ENCODE data around the gene CROT.
"Not testable (repeated sequence)": the region's sequence is repeated elsewhere in the genome, so short reads cannot be mapped to it uniquely, and the experiment has no call there.

CROT gene

GRCh38 chr7:87345166-87345927 lies at the start of gene CROT:
Gene CROT (plus strand): TSS chr7:87345664. CDS start chr7:87349069, 3,405 bp downstream.
- Histone ChIP-seq H3K27ac (peak within 1 kb of the TSS; percentile 68), H3K4me2 (peak within 1 kb of the TSS; percentile 86), H4K20me1 (no peaks in the 10 kb centered on the region), H3K4me1 (peaks cover 20% of the 10 kb centered on the region), H3K36me3 (peaks cover 30% of the 10 kb centered on the region), H3K9me3 (peaks cover 3% of the 10 kb centered on the region; the same call in 1 of the 2 replicates), H3K9ac (peak within 1 kb of the TSS; percentile 77), H3K4me3 (peak within 1 kb of the TSS; percentile 76), H3K27me3 (peaks cover 10% of the 10 kb centered on the region; the same call in 1 of the 2 replicates)
- TF ChIP-seq Cebpa-rat (IDR thresholded peaks at IDR 0.05): no peak

GRCh38 chr7:87300756-87301155 lies 44.7 kb upstream of the CROT start:
- peaks cover 17% of the 10 kb centered on the region for H3K9me3 ChIP-seq
- H3K36me3 ChIP-seq: no peaks in the 10 kb centered on the region
- H3K9ac ChIP-seq: no peak overlapping the region
- H3K27me3 ChIP-seq: no peaks in the 10 kb centered on the region
- H3K4me3 ChIP-seq: no peak overlapping the region
- H3K4me1 ChIP-seq: no peaks in the 10 kb centered on the region
- no peak overlapping the region for H3K27ac ChIP-seq
- no peak for TF ChIP-seq Cebpa-rat (IDR thresholded peaks at IDR 0.05)
- no peak overlapping the region for H3K4me2 ChIP-seq
- no peaks in the 10 kb centered on the region for H4K20me1 ChIP-seq

GRCh38 chr7:87310790-87311419 lies 34.6 kb upstream of the CROT start:
- Histone ChIP-seq H3K27ac (no peak overlapping the region), H3K4me3 (no peak overlapping the region), H3K27me3 (no peaks in the 10 kb centered on the region), H4K20me1 (no peaks in the 10 kb centered on the region), H3K36me3 (no peaks in the 10 kb centered on the region), H3K9me3 (peaks cover 5% of the 10 kb centered on the region; the same call in 1 of the 2 replicates), H3K9ac (no peak overlapping the region), H3K4me1 (no peaks in the 10 kb centered on the region), H3K4me2 (no peak overlapping the region)
- TF ChIP-seq Cebpa-rat (IDR thresholded peaks at IDR 0.05): no peak

GRCh38 chr7:87312215-87312865 lies 33.1 kb upstream of the CROT start:
- Histone ChIP-seq H3K9ac (no peak overlapping the region), H3K4me2 (no peak overlapping the region), H3K4me3 (no peak overlapping the region), H3K27ac (no peak overlapping the region), H3K27me3 (no peaks in the 10 kb centered on the region), H4K20me1 (no peaks in the 10 kb centered on the region), H3K9me3 (no peaks in the 10 kb centered on the region), H3K4me1 (no peaks in the 10 kb centered on the region), H3K36me3 (no peaks in the 10 kb centered on the region)
- no peak for TF ChIP-seq Cebpa-rat (IDR thresholded peaks at IDR 0.05)

GRCh38 chr7:87316097-87316700 lies 29.3 kb upstream of the CROT start:
- no peaks in the 10 kb centered on the region for H4K20me1 ChIP-seq
- H3K27ac ChIP-seq: no peak overlapping the region
- TF ChIP-seq Cebpa-rat (IDR thresholded peaks at IDR 0.05): no peak
- H3K27me3 ChIP-seq: no peaks in the 10 kb centered on the region
- no peaks in the 10 kb centered on the region for H3K36me3 ChIP-seq
- H3K9ac ChIP-seq: no peak overlapping the region
- no peaks in the 10 kb centered on the region for H3K9me3 ChIP-seq
- H3K4me2 ChIP-seq: no peak overlapping the region
- no peaks in the 10 kb centered on the region for H3K4me1 ChIP-seq
- no peak overlapping the region for H3K4me3 ChIP-seq

GRCh38 chr7:87316846-87317552 lies 28.5 kb upstream of the CROT start:
- Histone ChIP-seq H3K4me3 (no peak overlapping the region), H4K20me1 (no peaks in the 10 kb centered on the region), H3K9me3 (peaks cover 2% of the 10 kb centered on the region), H3K9ac (no peak overlapping the region), H3K4me1 (no peaks in the 10 kb centered on the region), H3K27me3 (no peaks in the 10 kb centered on the region), H3K27ac (no peak overlapping the region), H3K4me2 (no peak overlapping the region), H3K36me3 (no peaks in the 10 kb centered on the region)
- no peak for TF ChIP-seq Cebpa-rat (IDR thresholded peaks at IDR 0.05)

- Histone ChIP-seq H3K4me3 (no peak overlapping the region), H3K4me2 (no peak overlapping the region), H3K9ac (no peak overlapping the region), H3K4me1 (no peaks in the 10 kb centered on the region), H3K9me3 (peaks cover 10% of the 10 kb centered on the region), H3K36me3 (0 out of 2 replicates have a peak, but pooled peaks cover 1% of the 10 kb centered on the region), H4K20me1 (no peaks in the 10 kb centered on the region), H3K27ac (no peak overlapping the region), H3K27me3 (no peaks in the 10 kb centered on the region)
- TF ChIP-seq Cebpa-rat (IDR thresholded peaks at IDR 0.05): no peak
These were observed 27.7 kb upstream of the CROT start for GRCh38 chr7:87317691-87318245.

GRCh38 chr7:87318741-87319140 lies 26.7 kb upstream of the CROT start:
- Histone ChIP-seq H3K4me3 (no peak overlapping the region), H3K9me3 (peaks cover 20% of the 10 kb centered on the region), H4K20me1 (no peaks in the 10 kb centered on the region), H3K4me1 (no peaks in the 10 kb centered on the region), H3K27me3 (no peaks in the 10 kb centered on the region), H3K36me3 (0 out of 2 replicates have a peak, but pooled peaks cover 7% of the 10 kb centered on the region), H3K27ac (no peak overlapping the region), H3K9ac (no peak overlapping the region), H3K4me2 (no peak overlapping the region)
- TF ChIP-seq Cebpa-rat (IDR thresholded peaks at IDR 0.05): no peak

GRCh38 chr7:87319154-87319581 lies 26.3 kb upstream of the CROT start:
- not testable (repeated sequence) for H3K4me3 ChIP-seq, H3K9ac ChIP-seq, H3K4me1 ChIP-seq, H3K27ac ChIP-seq, H3K4me2 ChIP-seq, H3K36me3 ChIP-seq, H3K27me3 ChIP-seq, H4K20me1 ChIP-seq
- peaks cover 20% of the 10 kb centered on the region for H3K9me3 ChIP-seq

All from BLaER1 (cell line).